ENCODE measurements around the gene ADRB2.
A peak's percentile ranks its signal among the peaks of the same experiment; 100 is the strongest.

ADRB2 gene

GRCh38 chr5:148831590-148832565 lies 5.5 kb downstream of the ADRB2 start:
- no peak for DNase-seq (ENCODE audit: low spot score)

- no peak for DNase-seq (ENCODE audit: low spot score)
Observed at GRCh38 chr5:148833122-148833521, 6.7 kb downstream of the ADRB2 start.

GRCh38 chr5:148833925-148834324 lies 7.5 kb downstream of the ADRB2 start:
- DNase-seq (ENCODE audit: low spot score) = no peak

GRCh38 chr5:148834689-148835088 lies 8.3 kb downstream of the ADRB2 start:
- no peak for DNase-seq (ENCODE audit: low spot score)

GRCh38 chr5:148836272-148837250 lies 10.2 kb downstream of the ADRB2 start:
- no peak for DNase-seq (ENCODE audit: low spot score)

- no peak for DNase-seq (ENCODE audit: low spot score)
Observed at GRCh38 chr5:148837383-148837782, 11.0 kb downstream of the ADRB2 start.

- DNase-seq (ENCODE audit: low spot score) = no peak
Observed at GRCh38 chr5:148838357-148838756, 11.9 kb downstream of the ADRB2 start.

- DNase-seq (ENCODE audit: low spot score) = no peak
Observed at GRCh38 chr5:148839960-148840359, 13.5 kb downstream of the ADRB2 start.

- DNase-seq (ENCODE audit: low spot score) = no peak
Observed at GRCh38 chr5:148840531-148840930, 14.1 kb downstream of the ADRB2 start.

- DNase-seq (ENCODE audit: low spot score) = no peak
Observed at GRCh38 chr5:148841519-148841918, 15.1 kb downstream of the ADRB2 start.

GRCh38 chr5:148842161-148842560 lies 15.8 kb downstream of the ADRB2 start:
- no peak for DNase-seq (ENCODE audit: low spot score)

- no peak for DNase-seq (ENCODE audit: low spot score)
Observed at GRCh38 chr5:148843510-148844318, 17.3 kb downstream of the ADRB2 start.

- DNase-seq (ENCODE audit: low spot score) = no peak
Observed at GRCh38 chr5:148844433-148845280, 18.2 kb downstream of the ADRB2 start.

GRCh38 chr5:148846930-148847329 lies 20.5 kb downstream of the ADRB2 start:
- peak; percentile 22 for DNase-seq (ENCODE audit: low spot score)

- DNase-seq (ENCODE audit: low spot score) = no peak
Observed at GRCh38 chr5:148847456-148847855, 21.0 kb downstream of the ADRB2 start.

- no peak for DNase-seq (ENCODE audit: low spot score)
Observed at GRCh38 chr5:148848393-148849031, 22.1 kb downstream of the ADRB2 start.

GRCh38 chr5:148849461-148849860 lies 23.1 kb downstream of the ADRB2 start:
- no peak for DNase-seq (ENCODE audit: low spot score)

GRCh38 chr5:148850836-148851235 lies 24.4 kb downstream of the ADRB2 start:
- no peak for DNase-seq (ENCODE audit: low spot score)

GRCh38 chr5:148853868-148854267 lies 27.5 kb downstream of the ADRB2 start:
- no peak for DNase-seq (ENCODE audit: low spot score)
